ENCODE results near the gene TMEM41B.

GRCh38 chr11:9277176-9277575, 37.2 kb downstream of the TMEM41B start:
- TF ChIP-seq POLR2AphosphoS5 (IDR thresholded peaks at IDR 0.05; ENCODE audit: insufficient read depth in 1 of 2, low read depth in 1 of 2) (no peak), POLR2A (IDR thresholded peaks at IDR 0.05) (no peak), CTCF (IDR thresholded peaks at IDR 0.05) (no peak)
